SK-N-SH (cell line): ENCODE results near the gene COL9A3. TPM values are rescaled to one million over a fixed set of nuclear protein-coding genes. Genes with fewer than 3 reads are reported as not detected.
A peak's percentile ranks its signal among the peaks of the same experiment; 100 is the strongest.

Source experiments
- CTCF ChIA-PET: fragments of 300-600, 350-600 bp; formaldehyde crosslinking; extraction: SDS; loops from one replicate; lab custom pipeline; 2021; lab: Yijun Ruan, JAX
- POLR2A ChIA-PET: fragments of 350-600 bp; sonication (Branson Sonifier 250); formaldehyde crosslinking; extraction: SDS; loops from one replicate; lab custom pipeline; 2020; ENCODE audit warnings: antibody characterized with exemption, inconsistent platforms; lab: Yijun Ruan, JAX
- DNase-seq: peaks from one replicate; pipeline ENCODE4 v3.0.0; 2012
- H2AFZ ChIP-seq: fragments of 200-600 bp; sonication (generic); 2 replicates; pipeline ENCODE4 v1.8.1; 2016; ENCODE audit warnings: antibody characterized with exemption, mild to moderate bottlenecking, low read depth
- H3F3A ChIP-seq: fragments of 200-600 bp; sonication (generic); replicated peaks from 2 replicates; pipeline ENCODE3; 2016; ENCODE audit warnings: antibody characterized with exemption, mild to moderate bottlenecking; ENCODE audit not compliant: insufficient read depth
- H3K27ac ChIP-seq, 2 experiments: fragments of 200-500 bp in 1 of 2; fragments of 200-600 bp in 1 of 2; sonication (Bioruptor generic) in 1 of 2; sonication (generic), shearing (Covaris generic) in 1 of 2; 2 replicates each; pipeline versions ENCODE4 v1.5.1 to v1.6.1; 2014 to 2016; ENCODE audit warnings: low read depth in 2 of 2, inconsistent platforms in 1 of 2, low read length in 1 of 2, mild to moderate bottlenecking in 1 of 2, mixed read lengths in 1 of 2
- H3K27me3 ChIP-seq: fragments of 200-600 bp; sonication (generic), shearing (Covaris generic); 2 replicates; pipeline ENCODE4 v1.6.1; 2016; ENCODE audit warnings: mixed run types; ENCODE audit not compliant: insufficient read depth
- H3K36me3 ChIP-seq, 2 experiments: fragments of 200-500 bp in 1 of 2; fragments of 200-600 bp in 1 of 2; sonication (Bioruptor generic) in 1 of 2; sonication (generic) in 1 of 2; replicated peaks in 1 of 2; 2 replicates each; pipeline versions ENCODE3 to v1.5.1; 2014 to 2016; ENCODE audit warnings: low read length in 1 of 2, mild to moderate bottlenecking in 1 of 2; ENCODE audit not compliant: insufficient read depth in 2 of 2, control insufficient read depth in 1 of 2
- H3K4me1 ChIP-seq, 2 experiments: fragments of 200-500 bp in 1 of 2; fragments of 200-600 bp in 1 of 2; sonication (Bioruptor generic) in 1 of 2; sonication (generic), shearing (Covaris generic) in 1 of 2; 2 replicates each; pipeline versions ENCODE4 v1.5.1 to v1.6.1; 2014 to 2016; ENCODE audit warnings: low read depth in 1 of 2, low read length in 1 of 2, mixed run types in 1 of 2; ENCODE audit not compliant: insufficient read depth in 2 of 2, control insufficient read depth in 1 of 2
- H3K4me2 ChIP-seq: fragments of 200-600 bp; sonication (generic), shearing (Covaris generic); 2 replicates; pipeline ENCODE4 v1.6.1; 2017; ENCODE audit warnings: mixed run types
- H3K4me3 ChIP-seq, 2 experiments: fragments of 200-500 bp in 1 of 2; fragments of 200-600 bp in 1 of 2; sonication (Bioruptor generic) in 1 of 2; sonication (generic), shearing (Covaris generic) in 1 of 2; 2 replicates each; pipeline versions ENCODE4 v1.5.1 to v1.8.1; 2014 to 2016; ENCODE audit warnings: low read depth in 2 of 2, inconsistent platforms in 1 of 2, low read length in 1 of 2, mild to moderate bottlenecking in 1 of 2, mixed read lengths in 1 of 2, moderate library complexity in 1 of 2
- H3K79me2 ChIP-seq: fragments of 200-600 bp; sonication (generic); 2 replicates; pipeline ENCODE4 v1.8.1; 2017; ENCODE audit warnings: mild to moderate bottlenecking; ENCODE audit not compliant: insufficient read depth
- H3K9ac ChIP-seq: fragments of 200-600 bp; sonication (generic); 2 replicates; pipeline ENCODE4 v1.6.1; 2017; ENCODE audit warnings: mixed run types
- H3K9me2 ChIP-seq: fragments of 200-600 bp; sonication (generic); 2 replicates; pipeline ENCODE4 v1.6.1; 2017; ENCODE audit warnings: mixed run types
- H3K9me3 ChIP-seq: fragments of 200-600 bp; sonication (generic); 2 replicates; pipeline ENCODE4 v1.6.1; 2017; ENCODE audit warnings: mixed run types, mild to moderate bottlenecking, moderate library complexity
- H4K20me1 ChIP-seq: fragments of 200-600 bp; sonication (generic); 2 replicates; pipeline ENCODE4 v1.6.1; 2017; ENCODE audit warnings: mild to moderate bottlenecking, mixed run types; ENCODE audit not compliant: insufficient read depth
- CHD2 ChIP-seq: fragments of 150-350 bp; IDR thresholded peaks from 2 replicates; pipeline ENCODE4 v1.6.1; 2018; ENCODE audit warnings: low read length; ENCODE audit not compliant: partially characterized antibody
- EP300 ChIP-seq, 2 experiments: IDR thresholded peaks; 2 replicates each; pipeline versions ENCODE4 v1.4.0 to v1.6.1; 2012; ENCODE audit warnings: borderline replicate concordance in 1 of 2, low read depth in 1 of 2, low read length in 1 of 2
- FOXJ3 ChIP-seq: sonication (generic); formaldehyde crosslinking; IDR thresholded peaks from 2 replicates; pipeline ENCODE4 v1.5.1; 2020; ENCODE audit warnings: mild to moderate bottlenecking, missing genetic modification reagents
- FOXM1 ChIP-seq: IDR thresholded peaks from 2 replicates; pipeline ENCODE4 v1.4.0; 2012; ENCODE audit warnings: low read depth, mild to moderate bottlenecking
- GATA2 ChIP-seq: sonication (generic); formaldehyde crosslinking; IDR thresholded peaks from 2 replicates; pipeline ENCODE4 v1.5.0; 2020; ENCODE audit warnings: mild to moderate bottlenecking, missing genetic modification reagents
- JUND ChIP-seq: IDR thresholded peaks from 2 replicates; pipeline ENCODE4 v1.4.0; 2012
- MEF2A ChIP-seq: IDR thresholded peaks from 2 replicates; pipeline ENCODE4 v1.4.0; 2012; ENCODE audit warnings: low read depth, borderline replicate concordance
- POLR2AphosphoS5 ChIP-seq: IDR thresholded peaks from 2 replicates; pipeline ENCODE4 v1.6.1; 2012; ENCODE audit warnings: low read depth, low read length
- RAD21 ChIP-seq: IDR thresholded peaks from 2 replicates; pipeline ENCODE4 v1.6.1; 2012; ENCODE audit warnings: mild to moderate bottlenecking, low read length
- RFX5 ChIP-seq: IDR thresholded peaks from 2 replicates; pipeline ENCODE4 v1.6.1; 2012; ENCODE audit warnings: mild to moderate bottlenecking, improper control_type of control experiment, low read length
- RXRA ChIP-seq: IDR thresholded peaks from 2 replicates; pipeline ENCODE4 v1.4.0; 2012; ENCODE audit warnings: low read depth, mild to moderate bottlenecking, borderline replicate concordance
- TAF1 ChIP-seq: IDR thresholded peaks from 2 replicates; pipeline ENCODE4 v1.6.1; 2012; ENCODE audit warnings: low read depth, mild to moderate bottlenecking, low read length, moderate library complexity, borderline replicate concordance
- TEAD4 ChIP-seq: IDR thresholded peaks from 2 replicates; pipeline ENCODE4 v1.4.0; 2012; ENCODE audit warnings: mild to moderate bottlenecking, borderline replicate concordance; ENCODE audit not compliant: insufficient read depth
- WGBS: methylation state at CpG from one replicate; pipeline ENCODE4 v1.1.6; 2017; ENCODE audit warnings: low lambda C conversion rate; 5-methylcytosine and 5-hydroxymethylcytosine counted together
- polyA plus RNA-seq, 3 experiments: library from polyadenylated mRNA; depleted of rRNA; stranded (reverse); fragments of >200 nt; gene quantifications; 2 replicates each; pipeline ENCODE4 v1.2.3, GENCODE V29; 2012
- TF ChIP-seq, protein P1 (sequence below): fragments of 150-350 bp; IDR thresholded peaks from 2 replicates; pipeline ENCODE4 v1.6.1; 2016; ENCODE audit warnings: mild to moderate bottlenecking, low read depth, low read length
- TF ChIP-seq, protein P2 (sequence below): IDR thresholded peaks from 2 replicates; pipeline ENCODE4 v1.4.0; 2012; ENCODE audit warnings: low read depth, borderline replicate concordance
- TF ChIP-seq, protein P3 (sequence below): fragments of 200-600 bp; sonication (generic); IDR thresholded peaks from 2 replicates; pipeline ENCODE4 v1.6.1; 2017; ENCODE audit warnings: antibody characterized with exemption, mild to moderate bottlenecking, moderate library complexity

COL9A3 gene
- polyA plus RNA-seq, 1 of the 3 experiments (the other 2 are of a cell fraction), result 2.5 TPM

DNA sequence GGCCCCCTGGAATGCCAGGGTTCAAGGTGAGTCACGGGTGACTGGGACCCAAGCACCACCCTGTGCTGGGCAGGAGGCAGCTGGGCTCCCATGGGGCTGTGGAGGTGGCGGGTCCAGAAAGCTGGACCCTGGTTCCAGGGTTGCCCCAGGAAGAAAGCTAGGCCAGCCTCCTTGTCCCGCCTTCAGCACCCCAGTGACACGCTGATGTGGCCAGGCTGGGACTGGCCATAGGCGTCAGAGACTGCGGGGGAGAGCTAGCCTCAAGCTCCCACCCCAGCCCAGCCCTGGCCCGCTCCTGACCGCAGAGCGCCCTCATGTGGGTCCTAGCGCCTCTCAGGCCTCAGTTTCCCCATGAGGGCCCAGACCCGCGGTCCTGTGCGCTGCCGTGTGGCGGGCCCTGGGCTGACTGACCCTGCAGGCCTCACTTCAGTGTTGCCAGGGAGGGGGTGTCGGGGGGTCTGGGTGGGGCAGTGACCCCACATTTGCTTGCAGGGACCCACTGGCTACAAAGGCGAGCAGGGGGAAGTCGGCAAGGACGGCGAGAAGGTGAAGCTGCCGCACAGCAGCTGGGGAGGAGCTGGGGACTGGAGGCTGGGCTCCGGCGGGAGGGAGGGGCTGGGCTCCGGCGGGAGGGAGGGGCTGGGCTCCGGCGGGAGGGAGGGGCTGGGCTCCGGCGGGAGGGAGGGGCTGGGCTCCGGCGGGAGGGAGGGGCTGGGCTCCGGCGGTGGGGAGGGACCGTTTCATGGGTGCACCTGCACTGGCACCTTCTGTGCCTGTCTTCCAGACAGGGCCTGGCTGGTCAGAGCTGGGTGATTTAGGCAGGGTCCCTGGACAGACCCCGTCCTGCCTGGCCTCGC, 7.9 kb downstream of the COL9A3 start:
- peak overlapping the region; percentile 74 for H3K4me2 ChIP-seq
- CTCF ChIA-PET, result interaction anchor here (0.8 to 1.0 kb wide), 5 partner anchors 26 to 148 kb away, joined by 3 to 5 read pairs (median 3); no protein-coding TSS in a partner anchor

More for the DNA sequence above, 7.9 kb downstream of the COL9A3 start:
- Histone ChIP-seq H3K9ac (no peak overlapping the region), H3K9me2 (no peaks in the 10 kb centered on the region), H3K36me3 (no peaks in the 10 kb centered on the region), H3K27ac (peak overlapping the region in 1 of 2 experiments; percentile 67; a peak in 1 of 4 replicates), H2AFZ (0 out of 2 replicates have a peak overlapping the region, but pooled peaks have one; percentile 65), H3K4me3 (peak overlapping the region; percentile 21 to 26; a peak in 3 of 4 replicates), H4K20me1 (no peaks in the 10 kb centered on the region), H3K4me1 (peaks cover 5 to 41% of the 10 kb centered on the region in 2 experiments; a peak in 2 of 4 replicates), H3K27me3 (no peaks in the 10 kb centered on the region), H3K9me3 (no peaks in the 10 kb centered on the region), H3K79me2 (no peaks in the 10 kb centered on the region), H3F3A (peaks cover 8% of the 10 kb centered on the region)
- peak; percentile 85 for DNase-seq
- 1% methylated on average over 10 of the region's 36 CpGs for WGBS
- POLR2A ChIA-PET, result no interaction called here
- TF ChIP-seq MEF2A, result no peak
- no peak for TF ChIP-seq FOXM1
- TF ChIP-seq FOXJ3 (CRISPR knock-in tag), result no peak
- TF ChIP-seq RAD21, result no peak
- TF ChIP-seq, protein P1, sequence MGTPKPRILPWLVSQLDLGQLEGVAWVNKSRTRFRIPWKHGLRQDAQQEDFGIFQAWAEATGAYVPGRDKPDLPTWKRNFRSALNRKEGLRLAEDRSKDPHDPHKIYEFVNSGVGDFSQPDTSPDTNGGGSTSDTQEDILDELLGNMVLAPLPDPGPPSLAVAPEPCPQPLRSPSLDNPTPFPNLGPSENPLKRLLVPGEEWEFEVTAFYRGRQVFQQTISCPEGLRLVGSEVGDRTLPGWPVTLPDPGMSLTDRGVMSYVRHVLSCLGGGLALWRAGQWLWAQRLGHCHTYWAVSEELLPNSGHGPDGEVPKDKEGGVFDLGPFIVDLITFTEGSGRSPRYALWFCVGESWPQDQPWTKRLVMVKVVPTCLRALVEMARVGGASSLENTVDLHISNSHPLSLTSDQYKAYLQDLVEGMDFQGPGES, result no peak
- TF ChIP-seq, protein P2, sequence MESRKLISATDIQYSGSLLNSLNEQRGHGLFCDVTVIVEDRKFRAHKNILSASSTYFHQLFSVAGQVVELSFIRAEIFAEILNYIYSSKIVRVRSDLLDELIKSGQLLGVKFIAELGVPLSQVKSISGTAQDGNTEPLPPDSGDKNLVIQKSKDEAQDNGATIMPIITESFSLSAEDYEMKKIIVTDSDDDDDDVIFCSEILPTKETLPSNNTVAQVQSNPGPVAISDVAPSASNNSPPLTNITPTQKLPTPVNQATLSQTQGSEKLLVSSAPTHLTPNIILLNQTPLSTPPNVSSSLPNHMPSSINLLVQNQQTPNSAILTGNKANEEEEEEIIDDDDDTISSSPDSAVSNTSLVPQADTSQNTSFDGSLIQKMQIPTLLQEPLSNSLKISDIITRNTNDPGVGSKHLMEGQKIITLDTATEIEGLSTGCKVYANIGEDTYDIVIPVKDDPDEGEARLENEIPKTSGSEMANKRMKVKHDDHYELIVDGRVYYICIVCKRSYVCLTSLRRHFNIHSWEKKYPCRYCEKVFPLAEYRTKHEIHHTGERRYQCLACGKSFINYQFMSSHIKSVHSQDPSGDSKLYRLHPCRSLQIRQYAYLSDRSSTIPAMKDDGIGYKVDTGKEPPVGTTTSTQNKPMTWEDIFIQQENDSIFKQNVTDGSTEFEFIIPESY, result no peak
- TF ChIP-seq JUND, result no peak
- no peak for TF ChIP-seq POLR2AphosphoS5
- TF ChIP-seq RXRA, result no peak
- no peak for TF ChIP-seq CHD2
- TF ChIP-seq GATA2 (CRISPR knock-in tag), result no peak
- no peak for TF ChIP-seq TAF1
- TF ChIP-seq RFX5, result no peak
- TF ChIP-seq, protein P3, sequence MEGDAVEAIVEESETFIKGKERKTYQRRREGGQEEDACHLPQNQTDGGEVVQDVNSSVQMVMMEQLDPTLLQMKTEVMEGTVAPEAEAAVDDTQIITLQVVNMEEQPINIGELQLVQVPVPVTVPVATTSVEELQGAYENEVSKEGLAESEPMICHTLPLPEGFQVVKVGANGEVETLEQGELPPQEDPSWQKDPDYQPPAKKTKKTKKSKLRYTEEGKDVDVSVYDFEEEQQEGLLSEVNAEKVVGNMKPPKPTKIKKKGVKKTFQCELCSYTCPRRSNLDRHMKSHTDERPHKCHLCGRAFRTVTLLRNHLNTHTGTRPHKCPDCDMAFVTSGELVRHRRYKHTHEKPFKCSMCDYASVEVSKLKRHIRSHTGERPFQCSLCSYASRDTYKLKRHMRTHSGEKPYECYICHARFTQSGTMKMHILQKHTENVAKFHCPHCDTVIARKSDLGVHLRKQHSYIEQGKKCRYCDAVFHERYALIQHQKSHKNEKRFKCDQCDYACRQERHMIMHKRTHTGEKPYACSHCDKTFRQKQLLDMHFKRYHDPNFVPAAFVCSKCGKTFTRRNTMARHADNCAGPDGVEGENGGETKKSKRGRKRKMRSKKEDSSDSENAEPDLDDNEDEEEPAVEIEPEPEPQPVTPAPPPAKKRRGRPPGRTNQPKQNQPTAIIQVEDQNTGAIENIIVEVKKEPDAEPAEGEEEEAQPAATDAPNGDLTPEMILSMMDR, result no peak
- no peak for TF ChIP-seq TEAD4
- TF ChIP-seq EP300 (IDR thresholded peaks at IDR 0.05; ENCODE audit: borderline replicate concordance in 1 of 2, low read depth in 1 of 2, low read length in 1 of 2), result no peak
